WTC11 (cell line): Measurements from ENCODE around the gene BACH2. TPM values are rescaled to one million over a fixed set of nuclear protein-coding genes. Genes with fewer than 3 reads are reported as not detected.

ENCODE experiments used
- ATAC-seq: fragments of 200-7000 bp; cut with Tn5 transposase; 2 replicates; pipeline ENCODE4 v1.10.0; 2021; ENCODE audit warnings: mild to moderate bottlenecking, moderate library complexity
- CTCF ChIA-PET: fragments of 300-600 bp; sonication (Branson Sonifier 250); formaldehyde crosslinking; loops from one replicate; lab custom pipeline; 2021; ENCODE audit warnings: antibody characterized with exemption; lab: Charles Lee
- POLR2A ChIA-PET: fragments of 350-600 bp; sonication (Branson Sonifier 250); formaldehyde crosslinking; loops from one replicate; lab custom pipeline; 2021; ENCODE audit warnings: antibody characterized with exemption; lab: Charles Lee
- DNase-seq: peaks from one replicate; pipeline ENCODE4 v3.0.0; 2021; ENCODE audit warnings: low spot score
- H3K27ac Mint-ChIP-seq: 2 replicates; pipeline ENCODE4 v1.8.0; 2021; ENCODE audit warnings: mixed read lengths
- H3K27me3 Mint-ChIP-seq: 2 replicates; pipeline ENCODE4 v1.8.0; 2021; ENCODE audit warnings: low read depth, mild to moderate bottlenecking, moderate library complexity, mixed read lengths
- H3K36me3 Mint-ChIP-seq: 2 replicates; pipeline ENCODE4 v1.8.0; 2021; ENCODE audit warnings: mixed read lengths
- H3K4me1 Mint-ChIP-seq: 2 replicates; pipeline ENCODE4 v1.8.0; 2022; ENCODE audit warnings: mixed read lengths
- H3K4me3 Mint-ChIP-seq: 2 replicates; pipeline ENCODE4 v1.8.0; 2021; ENCODE audit warnings: mild to moderate bottlenecking, moderate library complexity, mixed read lengths
- H3K9me3 Mint-ChIP-seq: 2 replicates; pipeline ENCODE4 v1.8.0; 2021; ENCODE audit warnings: mixed read lengths
- ARID4B ChIP-seq: sonication (generic); formaldehyde crosslinking; IDR thresholded peaks from 2 replicates; pipeline ENCODE4 v1.8.0; 2023; ENCODE audit warnings: missing genetic modification reagents, mild to moderate bottlenecking, borderline replicate concordance
- E2F5 ChIP-seq: sonication (generic); formaldehyde crosslinking; IDR thresholded peaks from 2 replicates; pipeline ENCODE4 v1.8.1; 2022; ENCODE audit warnings: mild to moderate bottlenecking, moderate library complexity, missing genetic modification reagents
- ELF4 ChIP-seq: sonication (generic); formaldehyde crosslinking; IDR thresholded peaks from 2 replicates; pipeline ENCODE4 v1.8.1; 2022; ENCODE audit warnings: low read depth, mild to moderate bottlenecking, moderate library complexity, missing genetic modification reagents
- EMX1 ChIP-seq: fragments of 250-450 bp; sonication (Bioruptor Pico); IDR thresholded peaks from 2 replicates; pipeline ENCODE4 v1.8.0; 2021; ENCODE audit warnings: mild to moderate bottlenecking
- ERG ChIP-seq: fragments of 250-450 bp; sonication (Bioruptor Pico); IDR thresholded peaks from 2 replicates; pipeline ENCODE4 v1.8.0; 2021; ENCODE audit warnings: mild to moderate bottlenecking
- GABPB1 ChIP-seq: sonication (generic); formaldehyde crosslinking; IDR thresholded peaks from 2 replicates; pipeline ENCODE4 v1.8.1; 2023; ENCODE audit warnings: mild to moderate bottlenecking, missing genetic modification reagents
- GTF2I ChIP-seq: fragments of 250-450 bp; sonication (Bioruptor Pico); conservative IDR thresholded peaks from 2 replicates; pipeline ENCODE4 v1.4.0; 2021; ENCODE audit warnings: mild to moderate bottlenecking
- PRRX2 ChIP-seq: fragments of 250-450 bp; sonication (Bioruptor Pico); IDR thresholded peaks from 2 replicates; pipeline ENCODE4 v1.8.0; 2021; ENCODE audit warnings: mild to moderate bottlenecking
- RELA ChIP-seq: sonication (generic); formaldehyde crosslinking; IDR thresholded peaks from 2 replicates; pipeline ENCODE4 v1.8.1; 2022; ENCODE audit warnings: missing genetic modification reagents, mild to moderate bottlenecking, borderline replicate concordance
- TEAD4 ChIP-seq: sonication (generic); formaldehyde crosslinking; IDR thresholded peaks from 2 replicates; pipeline ENCODE4 v1.8.0; 2022; ENCODE audit warnings: mild to moderate bottlenecking, missing genetic modification reagents
- USF2 ChIP-seq: sonication (generic); formaldehyde crosslinking; IDR thresholded peaks from 2 replicates; pipeline ENCODE4 v1.8.1; 2023; ENCODE audit warnings: mild to moderate bottlenecking, missing genetic modification reagents, moderate library complexity
- ZNF281 ChIP-seq: sonication (generic); formaldehyde crosslinking; IDR thresholded peaks from 2 replicates; pipeline ENCODE4 v1.8.0; 2023; ENCODE audit warnings: mild to moderate bottlenecking, missing genetic modification reagents
- ZNF425 ChIP-seq: fragments of 250-450 bp; sonication (Bioruptor Pico); conservative IDR thresholded peaks from 2 replicates; pipeline ENCODE4 v1.9.0; 2021; ENCODE audit warnings: mild to moderate bottlenecking
- ZNF512 ChIP-seq: sonication (generic); formaldehyde crosslinking; IDR thresholded peaks from 2 replicates; pipeline ENCODE4 v1.8.1; 2022; ENCODE audit warnings: missing genetic modification reagents, borderline replicate concordance
- ZNF532 ChIP-seq: fragments of 250-450 bp; sonication (Bioruptor Pico); IDR thresholded peaks from 2 replicates; pipeline ENCODE4 v1.9.0; 2021; ENCODE audit warnings: mild to moderate bottlenecking, borderline replicate concordance
- ZNF671 ChIP-seq: fragments of 250-450 bp; sonication (Bioruptor Pico); IDR thresholded peaks from 2 replicates; pipeline ENCODE4 v1.8.0; 2021; ENCODE audit warnings: mild to moderate bottlenecking
- total RNA-seq: library from RNA; stranded (reverse); gene quantifications from 3 replicates; pipeline ENCODE4 v1.2.3, GENCODE V29; 2021

Gene BACH2
- total RNA-seq, 1 experiment from 2014 or later: 5.9 TPM

GRCh38 chr6:89980353-89980752 is 316.3 kb downstream of the BACH2 start (continued):
- TF ChIP-seq ZNF512 (CRISPR knock-in tag) (no peak), PRRX2 (CRISPR knock-in tag) (no peak), ZNF532 (no peak), ZNF425 (CRISPR knock-in tag) (no peak), GTF2I (CRISPR knock-in tag) (no peak)

GRCh38 chr6:89979481-89980119 is 317.0 kb downstream of the BACH2 start:
- CTCF ChIA-PET: interaction anchor here (1.3 kb wide), 1 partner anchor 39 kb away, joined by 5 read pairs; no protein-coding TSS in a partner anchor
- H3K36me3 Mint-ChIP-seq: no peaks in the 10 kb centered on the region
- no peak for DNase-seq
- ATAC-seq: no peak
- POLR2A ChIA-PET: interaction anchor here (0.7 kb wide), 1 partner anchor 604 kb away, joined by 5 read pairs; no protein-coding TSS in a partner anchor
- 0 out of 2 replicates have a peak, but pooled peaks cover 3% of the 10 kb centered on the region for H3K4me1 Mint-ChIP-seq
- no peak overlapping the region for H3K27ac Mint-ChIP-seq
- H3K4me3 Mint-ChIP-seq: no peak overlapping the region
- H3K27me3 Mint-ChIP-seq: no peaks in the 10 kb centered on the region
- no peaks in the 10 kb centered on the region for H3K9me3 Mint-ChIP-seq
- TF ChIP-seq GABPB1 (no peak), ARID4B (no peak), E2F5 (CRISPR knock-in tag) (no peak), RELA (CRISPR knock-in tag) (no peak), ELF4 (CRISPR knock-in tag) (no peak), USF2 (CRISPR knock-in tag) (no peak), ERG (no peak), TEAD4 (no peak), ZNF671 (no peak), ZNF281 (CRISPR knock-in tag) (no peak), EMX1 (CRISPR knock-in tag) (no peak)
